RWPE2 (cell line): ENCODE data around the gene RENBP.

Experiments used
- ATAC-seq: fragments of 200-7000 bp; cut with Tn5 transposase; 3 replicates; pipeline ENCODE4 v1.9.1; 2021; ENCODE audit warnings: low read depth
- DNase-seq: peaks from one replicate; pipeline ENCODE4 v3.0.0-alpha.2; 2020; ENCODE audit warnings: low spot score
- H3K27ac ChIP-seq: fragments of 450-650 bp; 2 replicates; pipeline ENCODE4 v1.5.1; 2017; ENCODE audit warnings: mild to moderate bottlenecking; ENCODE audit not compliant: poor library complexity, severe bottlenecking
- H3K27me3 ChIP-seq: fragments of 250-450 bp; sonication (Bioruptor Pico); 2 replicates; pipeline ENCODE4 v1.5.1; 2021; ENCODE audit warnings: mild to moderate bottlenecking, moderate library complexity; ENCODE audit not compliant: insufficient read depth, poor library complexity, severe bottlenecking
- H3K36me3 ChIP-seq: fragments of 250-450 bp; sonication (Bioruptor Pico); 2 replicates; pipeline ENCODE4 v1.5.1; 2020; ENCODE audit warnings: low read depth, mild to moderate bottlenecking, moderate library complexity
- H3K4me1 ChIP-seq: fragments of 250-450 bp; sonication (Bioruptor Pico); 2 replicates; pipeline ENCODE4 v1.5.1; 2021; ENCODE audit warnings: mild to moderate bottlenecking, moderate library complexity; ENCODE audit not compliant: insufficient read depth, poor library complexity, severe bottlenecking
- H3K4me3 ChIP-seq: fragments of 250-450 bp; sonication (Bioruptor Pico); 2 replicates; pipeline ENCODE4 v1.5.1; 2021; ENCODE audit warnings: mild to moderate bottlenecking, moderate library complexity; ENCODE audit not compliant: severe bottlenecking
- H3K9me3 ChIP-seq: fragments of 250-450 bp; sonication (Bioruptor Pico); 2 replicates; pipeline ENCODE4 v1.5.1; 2021; ENCODE audit warnings: mild to moderate bottlenecking, moderate library complexity; ENCODE audit not compliant: severe bottlenecking
- TF ChIP-seq, protein P1 (sequence below): fragments of 450-650 bp; IDR thresholded peaks from one replicate; pipeline ENCODE4 v1.5.1; 2017; ENCODE audit warnings: mild to moderate bottlenecking, moderate library complexity; ENCODE audit not compliant: poor library complexity, severe bottlenecking

RENBP gene

DNA sequence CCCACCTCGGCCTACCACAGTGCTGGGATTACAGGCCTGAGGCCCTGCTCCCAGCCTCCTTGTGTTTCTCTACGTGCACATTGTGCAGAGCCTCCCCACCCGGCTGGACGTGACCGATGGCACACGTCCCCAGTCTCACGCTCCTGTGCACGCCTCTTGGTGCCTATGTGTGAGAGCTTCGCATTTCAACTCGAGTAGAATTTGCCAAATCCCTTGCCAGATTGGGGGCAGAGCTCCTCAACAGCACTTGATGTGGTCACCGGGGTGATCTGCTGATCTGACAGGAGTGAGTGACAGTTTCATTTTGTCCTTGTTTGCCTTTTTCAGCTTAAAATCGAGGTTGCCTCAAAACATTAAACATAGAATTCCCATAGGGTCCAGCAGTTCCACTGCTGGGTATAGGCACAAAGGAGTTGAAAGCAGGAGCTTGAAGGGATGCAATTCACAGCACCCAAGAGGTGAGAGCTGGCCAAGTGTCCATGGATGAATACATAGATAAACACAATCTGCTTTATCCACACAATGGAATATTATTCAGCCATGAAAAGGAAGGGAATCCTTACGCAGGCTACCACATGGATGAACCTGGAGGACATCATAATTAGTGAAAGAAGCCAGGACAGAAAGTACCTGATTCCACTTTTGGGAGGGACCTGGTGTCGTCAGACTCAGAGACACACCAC lies 45.7 kb upstream of the RENBP start:
- Histone ChIP-seq H3K27me3 (no peaks in the 10 kb centered on the region), H3K27ac (no peak overlapping the region), H3K4me1 (no peaks in the 10 kb centered on the region), H3K36me3 (no peaks in the 10 kb centered on the region), H3K4me3 (no peak overlapping the region), H3K9me3 (no peaks in the 10 kb centered on the region)
- ATAC-seq, result no peak
- TF ChIP-seq, protein P1, sequence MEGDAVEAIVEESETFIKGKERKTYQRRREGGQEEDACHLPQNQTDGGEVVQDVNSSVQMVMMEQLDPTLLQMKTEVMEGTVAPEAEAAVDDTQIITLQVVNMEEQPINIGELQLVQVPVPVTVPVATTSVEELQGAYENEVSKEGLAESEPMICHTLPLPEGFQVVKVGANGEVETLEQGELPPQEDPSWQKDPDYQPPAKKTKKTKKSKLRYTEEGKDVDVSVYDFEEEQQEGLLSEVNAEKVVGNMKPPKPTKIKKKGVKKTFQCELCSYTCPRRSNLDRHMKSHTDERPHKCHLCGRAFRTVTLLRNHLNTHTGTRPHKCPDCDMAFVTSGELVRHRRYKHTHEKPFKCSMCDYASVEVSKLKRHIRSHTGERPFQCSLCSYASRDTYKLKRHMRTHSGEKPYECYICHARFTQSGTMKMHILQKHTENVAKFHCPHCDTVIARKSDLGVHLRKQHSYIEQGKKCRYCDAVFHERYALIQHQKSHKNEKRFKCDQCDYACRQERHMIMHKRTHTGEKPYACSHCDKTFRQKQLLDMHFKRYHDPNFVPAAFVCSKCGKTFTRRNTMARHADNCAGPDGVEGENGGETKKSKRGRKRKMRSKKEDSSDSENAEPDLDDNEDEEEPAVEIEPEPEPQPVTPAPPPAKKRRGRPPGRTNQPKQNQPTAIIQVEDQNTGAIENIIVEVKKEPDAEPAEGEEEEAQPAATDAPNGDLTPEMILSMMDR, result no peak
- no peak for DNase-seq

DNA sequence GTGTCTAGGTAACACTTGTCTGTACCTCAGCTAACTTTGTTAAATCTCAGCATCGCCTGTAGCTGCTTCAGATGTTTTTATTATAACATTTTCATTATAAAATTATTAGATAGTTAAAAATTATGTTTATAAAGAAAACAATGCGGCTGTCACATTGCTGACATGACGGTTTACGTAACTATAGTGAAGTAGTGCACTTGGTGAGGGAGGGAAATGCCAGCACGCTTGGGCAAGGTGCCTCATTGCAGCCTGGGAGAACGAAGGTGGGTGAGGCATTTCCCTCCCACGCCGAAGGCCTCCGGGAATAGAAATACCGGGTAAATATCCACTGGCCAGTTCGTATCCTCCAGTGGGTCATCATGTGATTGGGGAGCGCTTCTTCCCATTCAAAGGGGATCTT lies 44.0 kb upstream of the RENBP start:
- Histone ChIP-seq H3K4me1 (no peaks in the 10 kb centered on the region), H3K27me3 (no peaks in the 10 kb centered on the region)
- TF ChIP-seq, protein P1, result no peak

GRCh38 chrX:153984351-153985178 lies 40.1 kb upstream of the RENBP start:
- Histone ChIP-seq H3K4me1 (no peaks in the 10 kb centered on the region), H3K9me3 (no peaks in the 10 kb centered on the region), H3K36me3 (no peaks in the 10 kb centered on the region), H3K4me3 (no peak overlapping the region), H3K27me3 (no peaks in the 10 kb centered on the region), H3K27ac (no peak overlapping the region)
- TF ChIP-seq, protein P1, result no peak
- no peak for ATAC-seq
- no peak for DNase-seq

More for the DNA sequence above, 44.0 kb upstream of the RENBP start:
- H3K9me3 ChIP-seq, result no peaks in the 10 kb centered on the region
- H3K27ac ChIP-seq, result no peak overlapping the region
- ATAC-seq (no peak), DNase-seq (no peak)
- H3K36me3 ChIP-seq, result no peaks in the 10 kb centered on the region
- no peak overlapping the region for H3K4me3 ChIP-seq

GRCh38 chrX:153983321-153983801 lies 38.9 kb upstream of the RENBP start:
- DNase-seq, result no peak
- H3K9me3 ChIP-seq, result no peaks in the 10 kb centered on the region
- ATAC-seq, result no peak
- H3K27me3 ChIP-seq, result no peaks in the 10 kb centered on the region
- no peak overlapping the region for H3K27ac ChIP-seq
- TF ChIP-seq, protein P1, result no peak
- H3K36me3 ChIP-seq, result no peaks in the 10 kb centered on the region
- no peaks in the 10 kb centered on the region for H3K4me1 ChIP-seq
- H3K4me3 ChIP-seq, result no peak overlapping the region
